C4-2B (cell line): ENCODE results near the gene GAS7.

Source experiments
- CTCF ChIP-seq: fragments of 450-650 bp; conservative IDR thresholded peaks from 2 replicates; pipeline ENCODE4 v1.5.1; 2017; ENCODE audit warnings: mild to moderate bottlenecking
- ZFX ChIP-seq: fragments of 450-650 bp; IDR thresholded peaks from 2 replicates; pipeline ENCODE4 v1.6.1; 2017

GRCh38 chr17:10147040-10147439, 51.4 kb downstream of the GAS7 start:
- TF ChIP-seq CTCF: no peak
- TF ChIP-seq ZFX: no peak
